HG03060 (cell line): Measurements from ENCODE around the gene STOML1.

Source experiments
- ATAC-seq: cut with Tn5 transposase; IDR thresholded peaks from one replicate; pipeline ENCODE4 v1.9.1; 2021; ENCODE audit warnings: low read depth, moderate number of reproducible peaks; ENCODE audit not compliant: unreplicated experiment

Gene STOML1

GRCh38 chr15:74022706-74023470, 30.8 kb upstream of the STOML1 start:
- no peak for ATAC-seq

- ATAC-seq: no peak
Observed at GRCh38 chr15:74019734-74020133, 27.6 kb upstream of the STOML1 start.

GRCh38 chr15:74013374-74013894, 21.3 kb upstream of the STOML1 start:
- no peak for ATAC-seq

GRCh38 chr15:74011610-74012009, 19.5 kb upstream of the STOML1 start:
- ATAC-seq: no peak

- no peak for ATAC-seq
Observed at GRCh38 chr15:74010929-74011540, 18.9 kb upstream of the STOML1 start.

- no peak for ATAC-seq
Observed at GRCh38 chr15:74008901-74009300, 16.8 kb upstream of the STOML1 start.

GRCh38 chr15:74007820-74008371, 15.8 kb upstream of the STOML1 start:
- no peak for ATAC-seq

GRCh38 chr15:74006774-74007639, 14.9 kb upstream of the STOML1 start:
- no peak for ATAC-seq

- no peak for ATAC-seq
Observed at GRCh38 chr15:73997986-73998385, 5.9 kb upstream of the STOML1 start.

- no peak for ATAC-seq
Observed at GRCh38 chr15:73996939-73997338, 4.8 kb upstream of the STOML1 start.

GRCh38 chr15:73996267-73996666, 4.2 kb upstream of the STOML1 start:
- no peak for ATAC-seq

GRCh38 chr15:73994912-73995622, 3.0 kb upstream of the STOML1 start:
- ATAC-seq: no peak

- peak; percentile 43 for ATAC-seq
Observed at GRCh38 chr15:73994413-73994883, 2.4 kb upstream of the STOML1 start, which contains the start of gene PML. Gene PML (plus strand): TSS chr15:73994716. CDS start chr15:73994813, 97 bp downstream.

GRCh38 chr15:73993211-73993994, 1.3 kb upstream of the STOML1 start:
- ATAC-seq: no peak

GRCh38 chr15:73992594-73992898, 451 bp upstream of the STOML1 start:
- no peak for ATAC-seq

GRCh38 chr15:73991260-73991659, 835 bp downstream of the STOML1 start:
- no peak for ATAC-seq

GRCh38 chr15:73990250-73991005, 1.7 kb downstream of the STOML1 start:
- no peak for ATAC-seq

GRCh38 chr15:73989001-73989798, 2.9 kb downstream of the STOML1 start:
- no peak for ATAC-seq
